K562 (cell line): ENCODE measurements around the gene PHC3. TPM values are rescaled to one million over a fixed set of nuclear protein-coding genes. Genes with fewer than 3 reads are reported as not detected.

ENCODE experiments used
- CEBPG ChIP-seq, 3 experiments: fragments of 200-800 bp in 1 of 3; sonication (Bioruptor generic) in 1 of 3; sonication (generic) in 1 of 3; formaldehyde crosslinking in 1 of 3; IDR thresholded peaks in 2 of 3; conservative IDR thresholded peaks in 1 of 3; 2 replicates each; pipeline versions ENCODE4 v1.6.1 to v1.8.0; 2016 to 2022; ENCODE audit warnings: missing compliant biosample characterization in 2 of 3, missing genetic modification characterization in 2 of 3, mild to moderate bottlenecking in 1 of 3, missing genetic modification reagents in 1 of 3
- CHD4 ChIP-seq: fragments of 200-600 bp; sonication (generic); IDR thresholded peaks from 3 replicates; pipeline ENCODE4 v1.6.1; 2012; ENCODE audit warnings: low read depth, mild to moderate bottlenecking, mixed read lengths, low read length, inconsistent platforms; ENCODE audit not compliant: insufficient read depth, insufficient replicate concordance, poor library complexity, severe bottlenecking
- EWSR1 ChIP-seq: fragments of 450-650 bp; IDR thresholded peaks from 2 replicates; pipeline ENCODE4 v1.6.1; 2018; ENCODE audit warnings: borderline replicate concordance, mild to moderate bottlenecking, low read depth, moderate library complexity; ENCODE audit not compliant: partially characterized antibody
- NCOA1 ChIP-seq: fragments of 450-650 bp; IDR thresholded peaks from 2 replicates; pipeline ENCODE4 v1.6.1; 2016; ENCODE audit warnings: low read depth
- RBFOX2 ChIP-seq: fragments of 200-400 bp; formaldehyde crosslinking; IDR thresholded peaks from 2 replicates; pipeline ENCODE4 v1.6.1; 2017; ENCODE audit warnings: low read depth, mild to moderate bottlenecking, low read length, moderate library complexity
- SIX5 ChIP-seq, 2 experiments: IDR thresholded peaks; 2 replicates each; pipeline ENCODE4 v1.6.1; 2011; ENCODE audit warnings: low read length in 2 of 2, borderline replicate concordance in 1 of 2, low read depth in 1 of 2, mild to moderate bottlenecking in 1 of 2, moderate library complexity in 1 of 2; ENCODE audit not compliant: insufficient read depth in 1 of 2
- SNRNP70 ChIP-seq: fragments of 200-400 bp; formaldehyde crosslinking; optimal IDR thresholded peaks from 2 replicates; pipeline ENCODE3; 2017; ENCODE audit warnings: low read depth, low read length
- polyA plus RNA-seq, 8 experiments: library from polyadenylated mRNA; depleted of rRNA in 4 of 8; stranded (reverse) in 5 of 8; unstranded in 3 of 8; fragments of >200 nt; fragmentation: Nextera tagmentation in 2 of 8; fragmentation: Illumina TruSeq in 1 of 8; extraction: Ambion mirVana in 2 of 8; extraction: Trizol in 1 of 8; gene quantifications; 2 replicates each; pipeline versions ENCODE4 v1.2.1 to v1.2.3, GENCODE V29; 2011 to 2014; ENCODE audit warnings: inconsistent platforms in 1 of 8, missing spikeins in 1 of 8
- total RNA-seq, 7 experiments: library from RNA; depleted of rRNA in 6 of 7; stranded (reverse); fragments of >200 nt in 6 of 7; fragmentation: Illumina TruSeq in 2 of 7; extraction: Trizol in 2 of 7; gene quantifications; 2 replicates each; pipeline versions ENCODE4 v1.2.1 to v1.2.3, GENCODE V29; 2011 to 2021; ENCODE audit warnings: low replicate concordance in 1 of 7
- TF ChIP-seq, protein P1 (sequence below): fragments of 450-650 bp; IDR thresholded peaks from 2 replicates; pipeline ENCODE4 v1.6.1; 2017; ENCODE audit warnings: antibody characterized with exemption, mild to moderate bottlenecking
- TF ChIP-seq, protein P2 (sequence below): sonication (generic); formaldehyde crosslinking; IDR thresholded peaks from 2 replicates; pipeline ENCODE4 v1.8.0; 2022; ENCODE audit warnings: missing genetic modification reagents, mild to moderate bottlenecking, moderate library complexity, borderline replicate concordance
- TF ChIP-seq, protein P3 (sequence below): fragments of 450-650 bp; IDR thresholded peaks from 2 replicates; pipeline ENCODE4 v1.6.1; 2018; ENCODE audit warnings: mild to moderate bottlenecking, low read depth; ENCODE audit not compliant: partially characterized antibody
- TF ChIP-seq, protein P4 (sequence below): IDR thresholded peaks from 2 replicates; pipeline ENCODE4 v1.6.1; 2011; ENCODE audit not compliant: insufficient read length; ENCODE audit errors: extremely low read depth
- TF ChIP-seq, protein P5 (sequence below): fragments of 250-450 bp; sonication (Bioruptor Pico); IDR thresholded peaks from 2 replicates; pipeline ENCODE4 v1.5.0; 2021; ENCODE audit warnings: mild to moderate bottlenecking, moderate library complexity

The PHC3 gene
- total and polyA plus RNA-seq, 9 of the 15 experiments (the other 6 are each of a cell fraction or from before 2014, with no cell fraction given), result 3.1 to 21.6 (median 10.5) TPM

DNA sequence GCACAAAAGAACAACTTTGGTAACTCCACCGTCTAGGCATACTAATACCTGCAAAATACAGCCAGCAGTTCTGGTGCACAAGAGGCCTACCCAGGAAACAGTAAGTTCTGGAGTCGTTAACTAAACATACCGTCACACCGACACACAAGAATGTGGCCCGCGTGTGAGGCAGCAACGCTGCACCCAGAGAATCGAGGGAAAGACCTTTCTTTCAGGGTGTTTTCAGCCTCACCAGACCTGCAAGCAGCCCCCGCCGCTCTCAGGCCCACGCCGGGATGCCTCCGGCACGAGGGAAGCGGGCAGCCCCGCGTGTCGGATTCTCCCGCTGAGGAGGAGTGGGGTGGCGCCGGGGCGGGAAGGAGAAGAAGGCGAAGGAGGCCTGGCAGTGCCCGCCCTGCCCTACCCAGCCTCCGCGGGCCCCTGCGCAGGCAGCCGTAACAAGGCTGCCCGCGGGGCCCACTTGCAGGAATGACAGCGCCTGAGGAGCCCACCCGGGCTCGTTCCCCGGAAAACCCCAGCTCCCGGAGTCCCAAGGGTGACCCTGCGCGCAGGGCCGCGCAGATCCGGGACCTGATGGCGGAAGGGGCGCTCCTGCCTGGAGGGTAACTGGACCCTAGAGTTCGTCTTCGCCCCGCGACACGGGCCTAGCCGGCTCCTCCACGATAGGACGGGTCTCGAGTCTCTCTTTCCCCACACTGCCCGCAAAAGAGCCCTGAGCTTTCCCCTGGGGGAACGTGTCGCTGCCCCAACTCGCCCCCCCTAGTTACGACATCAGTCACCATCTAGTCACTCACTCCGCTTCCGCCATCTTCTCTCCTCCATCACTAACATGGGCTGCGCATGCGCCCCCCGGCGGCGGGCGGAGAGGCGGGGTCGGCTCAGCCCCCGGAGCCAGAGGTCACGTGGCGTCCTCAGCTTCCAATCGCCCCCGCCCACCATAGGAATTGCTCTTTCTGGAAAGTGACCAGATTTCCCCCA lies at the start of gene PHC3 (continued):
- TF ChIP-seq NCOA1 (no peak), RBFOX2 (peak; percentile 93), EWSR1 (no peak), CHD4 (no peak), SNRNP70 (no peak), SIX5 (IDR thresholded peaks at IDR 0.05; ENCODE audit: borderline replicate concordance in 1 of 2, insufficient read depth in 1 of 2, low read depth in 1 of 2, low read length in 2 of 2) (no peak), CEBPG (CRISPR knock-in tag; IDR thresholded peaks at IDR 0.05) (peak; percentile 71), CEBPG (tag; conservative IDR thresholded peaks at IDR 0.05 in 1 of 2, IDR thresholded peaks at IDR 0.05 in 1 of 2) (peak; percentile 67 to 83)
- TF ChIP-seq, protein P1, sequence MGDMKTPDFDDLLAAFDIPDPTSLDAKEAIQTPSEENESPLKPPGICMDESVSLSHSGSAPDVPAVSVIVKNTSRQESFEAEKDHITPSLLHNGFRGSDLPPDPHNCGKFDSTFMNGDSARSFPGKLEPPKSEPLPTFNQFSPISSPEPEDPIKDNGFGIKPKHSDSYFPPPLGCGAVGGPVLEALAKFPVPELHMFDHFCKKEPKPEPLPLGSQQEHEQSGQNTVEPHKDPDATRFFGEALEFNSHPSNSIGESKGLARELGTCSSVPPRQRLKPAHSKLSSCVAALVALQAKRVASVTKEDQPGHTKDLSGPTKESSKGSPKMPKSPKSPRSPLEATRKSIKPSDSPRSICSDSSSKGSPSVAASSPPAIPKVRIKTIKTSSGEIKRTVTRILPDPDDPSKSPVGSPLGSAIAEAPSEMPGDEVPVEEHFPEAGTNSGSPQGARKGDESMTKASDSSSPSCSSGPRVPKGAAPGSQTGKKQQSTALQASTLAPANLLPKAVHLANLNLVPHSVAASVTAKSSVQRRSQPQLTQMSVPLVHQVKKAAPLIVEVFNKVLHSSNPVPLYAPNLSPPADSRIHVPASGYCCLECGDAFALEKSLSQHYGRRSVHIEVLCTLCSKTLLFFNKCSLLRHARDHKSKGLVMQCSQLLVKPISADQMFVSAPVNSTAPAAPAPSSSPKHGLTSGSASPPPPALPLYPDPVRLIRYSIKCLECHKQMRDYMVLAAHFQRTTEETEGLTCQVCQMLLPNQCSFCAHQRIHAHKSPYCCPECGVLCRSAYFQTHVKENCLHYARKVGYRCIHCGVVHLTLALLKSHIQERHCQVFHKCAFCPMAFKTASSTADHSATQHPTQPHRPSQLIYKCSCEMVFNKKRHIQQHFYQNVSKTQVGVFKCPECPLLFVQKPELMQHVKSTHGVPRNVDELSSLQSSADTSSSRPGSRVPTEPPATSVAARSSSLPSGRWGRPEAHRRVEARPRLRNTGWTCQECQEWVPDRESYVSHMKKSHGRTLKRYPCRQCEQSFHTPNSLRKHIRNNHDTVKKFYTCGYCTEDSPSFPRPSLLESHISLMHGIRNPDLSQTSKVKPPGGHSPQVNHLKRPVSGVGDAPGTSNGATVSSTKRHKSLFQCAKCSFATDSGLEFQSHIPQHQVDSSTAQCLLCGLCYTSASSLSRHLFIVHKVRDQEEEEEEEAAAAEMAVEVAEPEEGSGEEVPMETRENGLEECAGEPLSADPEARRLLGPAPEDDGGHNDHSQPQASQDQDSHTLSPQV, result 0 out of 2 replicates have a peak, but pooled peaks have one; percentile 43
- TF ChIP-seq, protein P2, sequence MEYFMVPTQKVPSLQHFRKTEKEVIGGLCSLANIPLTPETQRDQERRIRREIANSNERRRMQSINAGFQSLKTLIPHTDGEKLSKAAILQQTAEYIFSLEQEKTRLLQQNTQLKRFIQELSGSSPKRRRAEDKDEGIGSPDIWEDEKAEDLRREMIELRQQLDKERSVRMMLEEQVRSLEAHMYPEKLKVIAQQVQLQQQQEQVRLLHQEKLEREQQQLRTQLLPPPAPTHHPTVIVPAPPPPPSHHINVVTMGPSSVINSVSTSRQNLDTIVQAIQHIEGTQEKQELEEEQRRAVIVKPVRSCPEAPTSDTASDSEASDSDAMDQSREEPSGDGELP (CRISPR knock-in tag), result peak; percentile 36; the same call in 1 of the 2 replicates
- TF ChIP-seq, protein P3, sequence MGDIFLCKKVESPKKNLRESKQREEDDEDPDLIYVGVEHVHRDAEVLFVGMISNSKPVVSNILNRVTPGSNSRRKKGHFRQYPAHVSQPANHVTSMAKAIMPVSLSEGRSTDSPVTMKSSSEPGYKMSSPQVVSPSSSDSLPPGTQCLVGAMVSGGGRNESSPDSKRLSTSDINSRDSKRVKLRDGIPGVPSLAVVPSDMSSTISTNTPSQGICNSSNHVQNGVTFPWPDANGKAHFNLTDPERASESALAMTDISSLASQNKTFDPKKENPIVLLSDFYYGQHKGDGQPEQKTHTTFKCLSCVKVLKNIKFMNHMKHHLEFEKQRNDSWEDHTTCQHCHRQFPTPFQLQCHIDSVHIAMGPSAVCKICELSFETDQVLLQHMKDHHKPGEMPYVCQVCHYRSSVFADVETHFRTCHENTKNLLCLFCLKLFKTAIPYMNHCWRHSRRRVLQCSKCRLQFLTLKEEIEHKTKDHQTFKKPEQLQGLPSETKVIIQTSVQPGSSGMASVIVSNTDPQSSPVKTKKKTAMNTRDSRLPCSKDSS, result no peak
- TF ChIP-seq, protein P4, sequence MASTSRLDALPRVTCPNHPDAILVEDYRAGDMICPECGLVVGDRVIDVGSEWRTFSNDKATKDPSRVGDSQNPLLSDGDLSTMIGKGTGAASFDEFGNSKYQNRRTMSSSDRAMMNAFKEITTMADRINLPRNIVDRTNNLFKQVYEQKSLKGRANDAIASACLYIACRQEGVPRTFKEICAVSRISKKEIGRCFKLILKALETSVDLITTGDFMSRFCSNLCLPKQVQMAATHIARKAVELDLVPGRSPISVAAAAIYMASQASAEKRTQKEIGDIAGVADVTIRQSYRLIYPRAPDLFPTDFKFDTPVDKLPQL, result no peak
- TF ChIP-seq, protein P5, sequence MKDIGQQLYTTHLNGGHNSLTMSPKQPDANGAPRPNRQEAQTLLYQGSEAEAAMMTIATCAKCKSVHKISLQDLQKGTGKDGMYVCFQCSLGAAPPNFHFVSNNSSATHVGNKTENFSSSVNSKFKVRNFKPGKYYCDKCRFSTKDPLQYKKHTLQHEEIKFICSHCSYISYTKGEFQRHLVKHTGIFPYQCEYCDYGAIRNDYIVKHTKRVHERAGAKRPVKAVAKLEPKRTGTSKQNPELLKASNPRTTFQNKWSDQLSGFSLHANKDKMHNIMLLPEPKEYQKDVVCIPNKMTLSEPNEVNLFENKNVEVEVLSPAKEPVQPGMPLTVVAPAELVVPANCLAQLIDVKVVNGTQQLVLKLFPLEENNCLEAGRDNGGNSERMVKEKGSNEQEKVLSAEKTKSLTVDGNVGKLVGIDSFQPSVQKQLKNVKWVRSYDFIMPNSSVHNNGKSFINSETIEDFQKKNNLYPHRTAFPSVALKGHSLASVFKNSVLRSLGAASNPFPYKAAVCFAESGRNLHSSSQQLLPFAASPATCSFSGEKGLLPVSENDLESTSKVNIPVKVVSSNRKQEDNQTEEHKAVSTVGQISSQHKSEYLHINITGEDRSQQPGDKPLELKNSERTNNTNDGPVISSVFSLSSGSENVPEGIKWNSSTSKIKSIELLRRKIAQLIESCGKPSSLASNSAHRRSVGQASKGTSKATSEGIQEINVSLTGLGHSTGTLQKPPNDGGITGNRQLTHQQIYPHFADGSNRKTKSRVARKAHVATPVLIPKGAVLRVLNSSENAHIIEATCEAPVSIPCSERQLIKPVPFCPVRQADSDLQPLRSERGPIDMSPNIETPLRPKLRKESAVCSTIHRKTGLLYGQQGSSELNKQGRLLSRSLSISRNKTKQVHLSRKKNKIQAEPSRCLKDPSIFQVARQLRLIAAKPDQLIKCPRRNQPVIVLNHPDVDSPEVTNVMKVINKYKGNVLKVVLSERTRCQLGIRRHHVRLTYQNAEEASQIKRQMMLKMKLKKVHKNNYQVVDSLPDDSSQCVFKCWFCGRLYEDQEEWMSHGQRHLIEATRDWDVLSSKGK (CRISPR knock-in tag), result no peak
